Body of pancreas (tissue), 4 donors: Measurements from ENCODE around the gene FAM151A. TPM values are rescaled to one million over a fixed set of nuclear protein-coding genes. Genes with fewer than 3 reads are reported as not detected.

Experiments used
- ATAC-seq: fragments of 150-250 bp; one replicate; pipeline ENCODE4 v1.9.1; 2016
- DNase-seq, 4 donors: peaks; one replicate each; pipeline ENCODE4 v3.0.0-alpha.2; 2019
- H3K27ac ChIP-seq, 4 donors: fragments of 200-600 bp; sonication (generic); 1 replicate in 3 of 4; 2 replicates in 1 of 4; pipeline versions ENCODE4 v1.5.1 to v1.6.1; 2016 to 2019; ENCODE audit warnings: mild to moderate bottlenecking in 1 of 4, mixed read lengths in 1 of 4, moderate library complexity in 1 of 4
- H3K27me3 ChIP-seq, 2 donors: fragments of 200-600 bp; sonication (generic); one replicate each; pipeline ENCODE4 v1.6.0; 2016; ENCODE audit warnings: mild to moderate bottlenecking in 1 of 2
- H3K36me3 ChIP-seq, 2 donors: fragments of 200-600 bp; sonication (generic); replicated peaks in 1 of 2; 2 replicates each; pipeline ENCODE4 v1.5.1; 2016; ENCODE audit warnings: low read depth in 2 of 2; ENCODE audit not compliant: insufficient read depth in 1 of 2
- H3K4me1 ChIP-seq: fragments of 200-600 bp; sonication (generic); one replicate; pipeline ENCODE4 v1.6.0; 2016
- H3K4me3 ChIP-seq, 2 donors: fragments of 200-600 bp; sonication (generic); 1 replicate in 1 of 2; 2 replicates in 1 of 2; pipeline ENCODE4 v1.5.1; 2016 to 2019
- H3K9me3 ChIP-seq, 3 donors: fragments of 200-600 bp; sonication (generic); 1 replicate in 2 of 3; 2 replicates in 1 of 3; pipeline ENCODE4 v1.5.1; 2016
- CTCF ChIP-seq, 7 experiments: fragments of 450-650 bp in 4 of 7; fragments of 200-600 bp in 3 of 7; sonication (generic) in 3 of 7; IDR thresholded peaks; one replicate each; pipeline ENCODE4 v1.5.1; 2016 to 2019; ENCODE audit warnings: antibody characterized with exemption in 7 of 7
- POLR2A ChIP-seq, 3 donors: fragments of 450-650 bp; IDR thresholded peaks; one replicate each; pipeline ENCODE4 v1.6.1; 2016; ENCODE audit warnings: antibody characterized with exemption in 3 of 3, mild to moderate bottlenecking in 2 of 3
- WGBS, 2 donors: methylation state at CpG; one replicate each; pipeline ENCODE4 v1.1.5; 2017; 5-methylcytosine and 5-hydroxymethylcytosine counted together
- intact Hi-C: fragments of 100-400 bp; cut with DNase I; formaldehyde crosslinking; loops from one replicate; pipeline ENCODE4 v1.15.1; 2023
- total RNA-seq, 2 donors: library from RNA; depleted of rRNA; stranded (reverse); fragments of >200 nt; gene quantifications; one replicate each; pipeline ENCODE4 v1.1.0, GENCODE V29; 2016

The FAM151A gene
- total RNA-seq = not detected

- WGBS, 2 donors = 63 to 66% methylated on average over 16 to 18 of the region's 18 CpGs
- Histone ChIP-seq H3K4me3 (no peak within 1 kb of the TSS), H3K36me3 (no peaks in the 10 kb centered on the region), H3K4me1 (no peaks in the 10 kb centered on the region), H3K27me3 (no peaks in the 10 kb centered on the region), H3K9me3 (no peaks in the 10 kb centered on the region), H3K27ac (no peak within 1 kb of the TSS)
- TF ChIP-seq CTCF (IDR thresholded peaks at IDR 0.05) (no peak), POLR2A (IDR thresholded peaks at IDR 0.05) (no peak)
- ATAC-seq (no peak), DNase-seq (no peak)
- intact Hi-C loops = no loop called here
Measured at GRCh38 chr1:54623216-54624007, at the start of gene FAM151A. Gene FAM151A (minus strand): TSS chr1:54623525. CDS start chr1:54623395, 130 bp downstream.

GRCh38 chr1:54671985-54672608 lies 48.8 kb upstream of the FAM151A start:
- WGBS, 2 donors = 47 to 58% methylated on average over 6 of the region's 6 CpGs
- no peaks in the 10 kb centered on the region for H3K27me3 ChIP-seq
- H3K9me3 ChIP-seq = no peaks in the 10 kb centered on the region
- DNase-seq (peak; percentile 44 to 65 (median 56)), ATAC-seq (peak; percentile 50)
- intact Hi-C loops = loop anchor here (10.0 kb wide), 1 partner anchor 143 kb away; no protein-coding TSS in a partner anchor
- H3K4me3 ChIP-seq = no peak overlapping the region
- H3K4me1 ChIP-seq = no peaks in the 10 kb centered on the region
- no peak for TF ChIP-seq POLR2A (IDR thresholded peaks at IDR 0.05)
- TF ChIP-seq CTCF (IDR thresholded peaks at IDR 0.05) = peak; percentile 32 to 89 (median 70)
- no peak overlapping the region for H3K27ac ChIP-seq
- no peaks in the 10 kb centered on the region for H3K36me3 ChIP-seq

- ATAC-seq = no peak
- Histone ChIP-seq H3K9me3 (no peaks in the 10 kb centered on the region), H3K27me3 (no peaks in the 10 kb centered on the region), H3K4me1 (no peaks in the 10 kb centered on the region), H3K36me3 (no peaks in the 10 kb centered on the region), H3K27ac (no peak overlapping the region), H3K4me3 (no peak overlapping the region)
- intact Hi-C loops = no loop called here
- DNase-seq = no peak
- 61 to 67% methylated on average over 2 of the region's 2 CpGs for WGBS, 2 donors
- TF ChIP-seq POLR2A (IDR thresholded peaks at IDR 0.05) = no peak
- TF ChIP-seq CTCF (IDR thresholded peaks at IDR 0.05) = no peak
Measured at GRCh38 chr1:54668567-54668966, 45.2 kb upstream of the FAM151A start.

- WGBS, 2 donors = 78 to 85% methylated on average over 2 of the region's 2 CpGs
- no peak for TF ChIP-seq POLR2A (IDR thresholded peaks at IDR 0.05)
- no peak for TF ChIP-seq CTCF (IDR thresholded peaks at IDR 0.05)
- H3K9me3 ChIP-seq = no peaks in the 10 kb centered on the region
- no peaks in the 10 kb centered on the region for H3K4me1 ChIP-seq
- H3K27ac ChIP-seq = no peak overlapping the region
- no peaks in the 10 kb centered on the region for H3K27me3 ChIP-seq
- no peak overlapping the region for H3K4me3 ChIP-seq
- intact Hi-C loops = no loop called here
- ATAC-seq = no peak
- DNase-seq = no peak
- no peaks in the 10 kb centered on the region for H3K36me3 ChIP-seq
Measured at GRCh38 chr1:54667797-54668196, 44.5 kb upstream of the FAM151A start.
